NCI-H146 treated with DMSO at 0.1 percent for 48 hours (cell line): Measurements from ENCODE around the gene HOXC10.

Source experiments
- DNase-seq: peaks from one replicate; lab custom pipeline; 2025; ENCODE audit not compliant: unreplicated experiment; lab: John Stamatoyannopoulos, UW

Gene HOXC10

DNA sequence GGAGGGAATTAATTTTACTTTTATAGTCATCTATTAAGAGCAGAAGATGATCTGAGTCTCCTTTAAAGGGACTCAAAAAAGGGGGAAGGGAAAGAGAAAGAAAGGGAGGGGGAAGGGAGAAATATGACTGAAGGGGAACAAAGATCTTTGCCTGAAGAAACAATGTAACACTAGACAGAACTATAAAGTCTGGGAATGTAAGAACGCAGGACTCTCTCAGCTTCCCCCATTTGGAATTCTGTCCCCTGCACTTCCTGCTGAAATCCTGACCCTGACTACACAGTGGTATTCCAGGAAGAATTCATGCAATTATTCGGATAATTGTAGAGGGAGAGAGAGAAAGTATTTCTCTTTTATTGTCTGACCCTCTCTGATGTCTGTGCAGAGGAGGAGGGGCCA is 20.6 kb upstream of the HOXC10 start:
- no peak for DNase-seq

DNA sequence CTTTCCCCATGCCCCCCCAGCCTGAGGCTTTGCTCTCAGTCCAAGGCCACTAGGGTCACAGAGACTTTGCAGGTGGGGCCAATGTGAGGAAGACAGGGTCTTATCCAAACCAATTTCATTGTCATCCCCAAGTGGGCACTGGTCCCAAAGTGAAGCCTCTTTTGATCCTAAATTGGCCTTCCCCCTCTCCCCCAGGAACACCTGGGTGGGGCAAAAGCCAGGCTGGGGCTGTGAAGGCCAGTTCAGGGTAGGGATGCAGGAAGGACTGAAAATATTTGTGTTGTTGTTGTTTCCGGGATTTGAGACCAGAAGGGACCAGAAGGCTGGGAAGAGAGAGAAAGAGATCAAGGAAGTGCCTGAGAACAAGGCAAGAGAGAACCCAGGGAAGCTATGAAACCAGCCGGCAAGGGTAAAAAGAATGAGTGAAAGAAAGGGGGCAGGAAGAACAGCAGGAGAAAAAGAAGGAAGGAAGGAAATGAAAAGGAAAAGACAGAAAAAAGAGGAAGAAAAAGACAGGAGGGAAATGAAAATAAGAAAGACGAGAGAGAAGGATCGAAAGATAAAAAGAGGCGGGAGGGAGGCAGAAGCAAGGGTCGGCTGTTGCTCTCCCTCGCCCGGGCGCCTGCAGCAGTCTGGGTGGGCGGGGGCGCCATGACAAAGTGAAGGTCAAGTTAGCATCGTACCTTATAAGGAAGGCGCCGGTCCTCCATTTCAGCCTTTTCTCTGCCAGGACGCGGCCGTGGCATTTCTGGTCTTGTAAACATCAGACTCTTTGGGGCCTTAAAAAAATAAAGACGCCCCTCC is 19.5 kb upstream of the HOXC10 start:
- DNase-seq, result no peak

DNA sequence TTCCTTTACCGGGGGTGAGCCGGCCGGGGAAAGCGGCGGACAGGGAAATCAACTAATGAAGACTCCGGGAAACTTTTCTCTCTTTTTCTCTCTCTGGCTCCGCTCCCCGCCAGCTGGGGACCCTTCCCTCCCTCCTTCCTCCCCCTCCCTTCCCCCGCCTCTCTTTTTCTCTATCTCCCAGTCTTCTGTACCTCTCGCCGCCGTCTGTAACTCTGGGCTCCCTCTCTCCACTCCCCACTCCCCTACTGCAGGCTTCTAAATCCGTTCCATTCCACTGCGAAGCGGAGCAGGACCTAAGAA is 18.9 kb upstream of the HOXC10 start:
- no peak for DNase-seq

DNA sequence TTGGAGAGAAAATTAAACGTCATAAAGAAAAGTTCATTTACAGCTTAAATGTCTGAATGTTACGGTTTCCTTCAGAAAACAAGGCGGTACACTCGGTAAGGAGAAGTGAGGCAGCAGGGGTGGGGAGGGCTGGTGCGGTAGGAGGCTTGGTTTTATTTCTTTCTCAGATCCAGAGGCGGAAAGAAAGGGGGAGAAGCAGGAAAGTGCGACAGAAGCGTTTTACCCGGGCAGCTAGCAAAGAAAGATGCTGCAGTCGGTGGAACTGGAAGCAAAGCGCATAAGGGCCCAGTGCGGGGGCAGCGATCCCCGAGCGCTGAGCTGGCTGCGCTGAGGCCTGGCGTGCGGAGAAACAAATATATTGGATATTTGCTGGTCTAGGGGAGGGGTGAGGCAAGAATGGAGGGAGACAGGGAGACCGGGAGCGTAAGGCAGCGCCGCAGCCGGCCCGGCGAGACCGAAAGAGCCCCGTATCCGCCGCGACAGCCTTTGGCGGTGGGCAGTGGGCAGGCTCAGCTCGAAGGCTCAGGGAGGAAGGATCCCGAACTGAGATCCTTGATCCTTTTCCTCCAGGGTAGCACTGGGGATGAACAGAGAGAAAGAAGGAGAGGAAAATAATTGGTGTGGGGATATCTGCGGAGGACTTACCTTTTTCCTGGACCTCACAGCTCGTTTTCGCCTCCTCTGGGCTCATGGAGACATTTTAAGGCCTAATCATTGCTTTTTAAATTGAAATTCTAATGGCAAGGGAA is 18.4 kb upstream of the HOXC10 start:
- no peak for DNase-seq

DNA sequence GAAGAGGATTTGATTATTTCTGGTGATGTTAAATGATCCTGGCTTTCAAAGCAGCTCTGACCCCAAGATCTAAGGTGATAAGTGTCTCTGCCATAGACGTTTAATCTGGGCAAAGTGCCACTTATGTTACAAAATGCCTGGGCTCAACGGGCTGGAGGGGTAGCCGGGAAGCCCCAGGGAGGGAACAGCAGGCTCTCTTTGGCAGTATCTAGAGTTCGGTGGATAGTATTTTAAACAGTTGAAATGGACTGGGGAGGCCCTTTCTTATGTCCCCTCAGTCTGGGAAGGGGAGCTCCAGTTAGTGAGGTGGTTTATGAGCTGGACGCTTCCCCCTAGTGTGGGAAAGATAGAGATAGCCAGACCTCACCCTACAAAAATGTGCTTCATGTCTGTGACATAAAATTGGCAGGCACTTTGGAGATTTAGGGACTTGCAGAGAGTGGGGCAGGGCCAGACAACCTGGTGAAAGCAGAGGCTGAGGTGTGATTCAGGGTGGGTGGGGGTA is 17.5 kb upstream of the HOXC10 start:
- DNase-seq, result no peak

DNA sequence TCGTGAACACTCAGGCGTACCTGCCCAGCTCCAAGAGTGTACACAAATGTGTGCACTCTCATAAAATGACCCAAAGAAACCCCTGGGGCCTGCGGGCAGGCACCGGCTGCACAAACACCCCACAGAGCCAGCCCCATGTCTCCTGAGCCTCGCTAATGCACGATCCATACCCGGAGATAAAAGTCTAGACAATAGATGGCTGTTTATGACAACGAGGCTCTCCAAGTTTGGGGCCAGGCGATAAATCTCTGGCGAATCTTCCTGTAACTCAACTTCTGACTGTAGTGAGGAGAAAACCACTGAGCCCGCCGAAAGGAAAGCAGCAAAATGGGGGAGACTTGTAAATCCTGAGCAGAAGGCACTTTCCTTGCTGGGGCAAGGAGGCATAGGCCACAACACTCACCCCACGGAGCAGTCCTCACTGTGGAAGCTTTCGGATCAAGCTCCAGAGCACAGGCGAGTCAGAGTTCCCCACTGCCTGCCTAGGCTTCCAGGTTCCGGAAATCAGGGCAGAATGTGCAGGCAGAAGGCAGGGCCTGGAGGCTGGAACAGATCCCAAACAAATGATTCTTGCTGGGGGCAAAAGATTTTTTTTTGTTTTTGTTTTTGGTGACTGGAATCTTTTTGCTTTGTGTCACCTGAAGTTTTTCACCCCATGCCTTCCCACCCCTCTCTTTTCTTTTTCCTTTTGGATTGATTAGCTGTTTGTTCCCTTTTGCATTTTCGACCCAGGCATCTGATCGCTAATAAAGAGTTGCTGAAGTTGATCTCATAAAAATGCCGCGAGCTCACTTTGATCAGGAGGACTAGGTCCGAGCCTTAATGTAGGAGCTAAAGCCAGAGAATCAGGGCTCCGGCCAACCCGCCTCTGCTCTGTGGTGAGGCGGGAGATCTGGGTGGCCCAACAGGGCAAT is 16.5 kb upstream of the HOXC10 start:
- DNase-seq, result no peak

DNA sequence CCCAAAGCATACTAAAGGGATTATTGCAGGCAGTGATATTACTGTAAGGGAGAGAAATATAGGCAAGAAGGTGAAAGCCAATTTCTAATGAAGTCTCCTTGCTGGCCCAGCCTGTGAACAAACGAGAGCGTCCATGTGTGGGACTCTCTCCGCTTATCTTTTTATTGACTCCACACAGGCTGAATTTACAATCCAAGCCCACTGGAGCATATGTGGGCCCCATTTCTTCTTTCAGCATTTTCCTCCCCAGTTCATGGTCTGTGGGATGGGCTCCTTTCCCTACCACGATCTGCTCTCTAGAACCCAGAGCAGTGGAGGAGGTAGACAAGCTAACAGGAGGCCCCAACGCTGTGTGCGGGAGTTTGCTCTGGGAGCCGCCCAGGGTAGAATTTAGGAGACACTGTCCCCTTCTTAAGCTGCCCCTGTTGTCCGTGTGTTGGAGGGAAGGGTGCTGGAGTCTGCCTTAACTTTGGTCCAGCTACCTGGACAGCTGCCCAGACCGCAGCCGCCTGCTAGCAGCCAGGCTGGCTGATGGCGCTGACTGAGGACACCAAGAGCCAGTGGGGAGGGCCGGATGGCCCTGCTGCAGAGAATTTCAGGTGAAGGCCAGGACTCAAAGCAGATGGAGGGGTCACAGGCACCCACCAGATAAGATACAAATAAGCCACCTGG is 15.2 kb upstream of the HOXC10 start:
- no peak for DNase-seq

DNA sequence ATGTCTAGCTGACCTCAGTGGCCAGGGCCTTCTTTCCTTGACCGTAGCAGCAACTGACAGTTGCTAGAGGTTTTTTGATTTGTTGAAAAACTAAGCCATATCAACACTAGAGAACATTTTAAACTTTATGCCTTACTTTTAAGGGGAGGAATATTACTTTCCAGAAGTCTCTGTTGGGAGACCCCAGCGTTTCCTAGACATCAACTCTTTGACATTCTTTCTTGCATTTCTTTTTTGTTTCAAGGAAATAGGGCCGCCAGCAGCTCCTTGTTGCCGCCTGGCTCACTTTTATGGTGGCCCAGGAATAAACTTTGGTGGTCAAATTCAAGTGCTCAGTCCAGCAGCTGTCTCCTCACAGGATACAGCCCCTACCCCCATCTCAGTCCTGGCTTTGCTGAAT is 14.5 kb upstream of the HOXC10 start:
- no peak for DNase-seq

DNA sequence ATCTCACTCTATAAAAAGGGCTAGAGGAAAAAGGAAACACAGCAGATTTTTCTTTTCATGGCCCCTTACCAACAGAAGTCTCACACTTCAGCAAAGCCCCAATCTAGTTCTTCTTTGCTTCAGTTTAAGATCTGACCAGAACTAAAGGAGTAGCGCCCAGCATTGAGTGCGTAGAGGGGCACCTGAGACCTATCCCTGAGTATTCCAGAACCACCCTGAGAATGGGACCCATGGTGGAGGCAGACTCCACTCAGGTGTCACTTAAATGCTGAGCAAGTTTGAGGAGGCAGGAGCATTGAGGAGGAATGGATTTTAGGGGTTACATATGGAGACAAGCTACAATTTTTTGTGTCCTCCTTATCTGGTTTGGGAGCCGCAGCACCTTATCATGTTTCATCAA is 13.8 kb upstream of the HOXC10 start:
- no peak for DNase-seq

DNA sequence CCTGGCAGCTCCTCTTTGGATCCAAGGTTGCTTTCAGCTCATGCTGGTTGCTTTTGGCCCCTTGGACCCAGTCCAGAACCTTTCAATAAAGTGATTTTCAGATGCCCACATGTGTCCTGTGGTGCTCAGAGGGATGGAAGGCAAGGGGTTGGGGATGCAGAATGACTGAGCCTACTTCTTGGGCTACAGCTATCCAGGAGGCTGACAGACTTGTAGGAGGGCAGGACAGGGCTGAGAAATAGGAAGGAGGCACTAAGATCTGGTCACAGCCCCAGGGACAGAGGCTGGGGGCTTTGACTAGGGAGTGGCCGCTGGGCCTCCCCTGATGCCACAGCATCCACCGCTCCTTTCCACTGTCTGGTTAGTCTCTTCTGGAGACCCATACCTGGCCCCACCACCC is 13.3 kb upstream of the HOXC10 start:
- DNase-seq, result no peak

DNA sequence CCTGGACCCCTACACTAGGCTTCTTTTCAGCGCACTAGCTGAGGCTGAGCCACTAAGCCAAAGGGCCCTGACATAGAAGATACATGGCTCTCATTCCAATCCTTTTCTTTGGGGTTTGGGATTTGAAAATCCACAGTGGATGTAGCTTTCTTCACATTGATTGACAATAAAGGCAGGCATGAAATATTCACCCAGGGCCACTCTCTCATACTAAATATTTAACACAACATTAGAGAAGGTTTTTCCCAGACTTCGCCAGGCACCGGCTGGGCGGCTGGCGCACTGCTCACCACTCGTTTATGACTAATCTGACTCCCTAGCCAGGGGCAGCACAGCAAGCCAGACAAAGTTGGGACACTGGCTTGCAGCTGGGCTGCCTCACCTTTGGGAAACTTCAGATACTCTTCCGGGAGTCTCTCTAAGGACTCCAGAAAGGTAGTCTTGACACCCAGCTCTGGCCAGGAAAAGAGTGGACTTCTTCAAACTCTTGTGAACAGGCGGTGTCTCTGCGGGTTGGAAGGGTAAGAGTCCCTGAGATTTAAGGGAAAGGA is 12.7 kb upstream of the HOXC10 start:
- no peak for DNase-seq

DNA sequence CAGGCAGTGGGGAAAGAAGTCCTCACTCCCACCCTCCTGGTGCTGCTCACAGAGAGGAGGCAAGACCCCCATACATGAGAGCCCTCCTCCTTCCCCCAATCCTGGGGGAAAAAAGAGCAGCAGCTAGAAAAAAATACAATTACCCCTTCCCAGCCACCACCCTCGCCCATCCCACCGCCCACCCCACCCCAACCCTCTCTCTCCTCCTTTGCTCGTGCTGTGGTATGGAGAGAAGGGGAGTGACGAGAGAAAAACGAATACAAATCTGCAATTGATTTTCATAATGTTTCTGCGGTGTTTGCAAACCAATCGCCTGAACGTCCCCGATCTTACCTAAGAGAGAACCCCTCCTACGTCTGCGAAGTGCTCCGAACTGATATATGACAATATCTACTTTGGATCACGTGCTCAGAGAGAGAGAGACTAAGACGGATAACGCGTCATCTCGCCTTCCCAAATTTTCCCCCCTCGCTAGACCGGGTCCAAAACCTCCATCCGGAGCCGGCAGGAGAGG is 12.2 kb upstream of the HOXC10 start, which contains the start of gene HOXC11:
HOXC11 (plus strand) TSS at position 405 of the 514 bp plus-strand sequence. CDS start 116 bp downstream, outside the sequence.
- DNase-seq, result no peak

DNA sequence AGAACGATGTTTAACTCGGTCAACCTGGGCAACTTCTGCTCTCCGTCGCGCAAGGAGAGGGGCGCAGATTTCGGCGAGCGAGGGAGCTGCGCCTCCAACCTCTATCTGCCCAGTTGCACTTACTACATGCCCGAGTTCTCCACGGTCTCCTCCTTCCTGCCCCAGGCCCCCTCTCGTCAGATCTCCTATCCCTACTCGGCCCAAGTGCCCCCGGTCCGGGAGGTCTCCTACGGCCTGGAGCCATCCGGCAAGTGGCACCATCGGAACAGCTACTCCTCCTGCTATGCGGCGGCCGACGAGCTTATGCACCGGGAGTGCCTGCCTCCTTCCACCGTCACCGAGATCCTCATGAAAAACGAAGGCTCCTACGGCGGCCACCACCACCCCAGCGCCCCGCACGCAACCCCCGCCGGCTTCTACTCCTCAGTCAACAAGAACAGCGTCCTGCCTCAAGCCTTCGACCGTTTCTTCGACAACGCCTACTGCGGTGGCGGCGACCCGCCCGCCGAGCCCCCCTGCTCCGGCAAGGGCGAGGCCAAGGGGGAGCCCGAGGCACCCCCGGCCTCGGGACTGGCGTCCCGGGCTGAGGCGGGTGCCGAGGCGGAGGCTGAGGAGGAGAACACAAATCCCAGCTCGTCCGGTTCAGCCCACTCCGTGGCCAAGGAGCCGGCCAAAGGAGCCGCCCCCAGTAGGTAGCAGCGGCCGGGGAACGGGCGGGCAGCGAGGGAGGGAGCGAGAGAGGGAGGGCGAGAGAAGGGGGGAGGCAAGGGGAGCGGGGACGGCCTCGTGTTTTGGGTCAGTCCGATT is 11.5 kb upstream of the HOXC10 start:
- DNase-seq, result no peak

DNA sequence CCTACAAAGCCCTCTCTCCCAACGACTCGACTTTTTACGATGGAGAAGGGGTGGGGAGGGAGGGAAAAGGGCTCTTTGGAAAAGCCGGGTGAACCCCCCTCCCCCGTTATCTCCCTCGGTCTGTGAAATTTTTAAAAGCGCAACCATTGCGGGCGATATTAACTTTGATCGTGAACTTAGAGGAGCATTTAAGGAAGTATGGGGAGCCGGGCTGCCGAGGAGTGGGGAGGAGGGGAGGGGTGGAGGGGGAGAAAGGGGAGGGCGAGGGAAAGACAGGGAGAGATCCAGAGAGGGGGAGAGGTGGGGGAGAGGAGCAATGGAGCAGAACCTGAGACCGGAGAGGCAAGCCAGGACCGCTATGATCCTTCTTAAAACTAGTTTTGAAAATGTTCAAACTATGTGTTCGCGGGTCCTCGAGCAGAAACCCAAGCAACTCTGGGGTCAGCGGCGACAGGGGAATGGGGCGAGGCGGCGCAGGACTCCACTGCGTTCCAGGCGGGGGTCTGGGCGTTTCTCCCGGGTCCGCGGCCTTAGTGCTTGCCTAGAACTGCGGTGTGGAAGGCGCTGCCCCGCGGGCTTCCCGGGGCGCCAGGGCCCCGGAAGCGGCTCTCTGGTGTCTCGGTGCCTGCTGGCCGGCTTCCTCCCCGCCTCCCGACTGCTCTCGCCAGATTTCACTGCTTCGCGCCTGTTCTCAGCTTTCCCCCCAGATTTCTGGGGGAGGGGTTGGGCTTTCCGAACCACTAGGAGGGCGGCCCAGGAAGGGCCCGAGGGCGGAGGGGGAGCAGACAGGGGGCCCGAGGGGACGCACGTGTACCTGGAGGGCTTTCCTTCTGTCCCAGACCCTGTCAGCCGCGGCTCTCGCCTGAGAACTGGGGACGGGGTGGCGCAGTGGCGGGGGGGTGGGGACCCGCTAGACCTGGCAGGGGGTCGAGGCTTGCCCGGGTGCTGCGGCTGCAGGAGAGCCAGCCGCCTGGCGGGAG is 10.6 kb upstream of the HOXC10 start, which contains the start of gene HOTAIR:
HOTAIR (minus strand) TSS at position 871 of the 980 bp plus-strand sequence.
- no peak for DNase-seq

DNA sequence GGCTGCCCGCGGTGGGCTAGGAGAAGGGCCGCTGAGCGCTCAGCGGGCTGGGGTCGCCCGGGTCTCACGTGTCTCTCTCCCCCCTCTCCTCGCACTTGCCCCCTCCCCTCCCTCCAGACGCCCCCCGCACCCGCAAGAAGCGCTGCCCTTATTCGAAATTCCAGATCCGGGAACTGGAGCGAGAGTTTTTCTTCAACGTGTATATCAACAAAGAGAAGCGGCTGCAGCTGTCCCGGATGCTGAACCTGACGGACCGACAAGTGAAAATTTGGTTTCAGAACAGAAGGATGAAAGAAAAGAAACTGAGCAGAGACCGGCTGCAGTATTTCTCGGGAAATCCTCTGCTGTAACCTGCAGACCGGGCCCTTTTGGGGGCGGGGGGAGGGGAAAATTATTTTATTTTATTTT is 9.9 kb upstream of the HOXC10 start:
- DNase-seq, result no peak

DNA sequence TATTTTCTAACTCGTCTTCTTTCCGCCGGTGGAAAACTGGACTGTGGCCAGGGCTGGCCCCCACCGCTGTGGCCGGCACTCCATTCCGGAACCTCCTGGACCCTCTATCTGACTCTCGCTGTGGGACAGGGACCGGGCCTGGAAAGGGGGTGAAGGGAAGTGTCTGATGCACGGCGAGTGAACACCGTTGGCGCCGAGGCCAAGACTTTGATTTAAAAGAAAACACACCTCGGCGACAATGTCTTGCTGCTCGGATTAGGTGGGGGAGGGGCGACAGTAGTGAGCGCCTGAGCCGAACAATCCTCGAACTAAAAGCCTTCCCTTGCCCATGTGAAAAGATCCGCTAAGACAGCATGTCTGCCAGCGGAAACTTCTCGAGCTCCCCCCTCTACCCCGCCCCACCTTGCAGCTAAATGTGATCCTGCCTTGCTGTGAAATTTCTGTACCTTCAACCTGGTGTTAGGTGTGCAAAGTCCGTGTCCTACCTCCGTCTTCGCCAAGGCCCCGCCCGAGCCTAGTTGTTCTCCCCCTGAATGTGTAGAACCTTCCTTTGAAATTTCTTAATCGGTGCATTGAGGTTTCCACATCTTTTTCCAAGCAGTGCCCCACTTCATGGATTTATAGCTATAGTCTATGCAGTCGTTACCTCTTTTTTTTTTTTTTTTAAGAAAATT is 9.3 kb upstream of the HOXC10 start:
- DNase-seq, result no peak

DNA sequence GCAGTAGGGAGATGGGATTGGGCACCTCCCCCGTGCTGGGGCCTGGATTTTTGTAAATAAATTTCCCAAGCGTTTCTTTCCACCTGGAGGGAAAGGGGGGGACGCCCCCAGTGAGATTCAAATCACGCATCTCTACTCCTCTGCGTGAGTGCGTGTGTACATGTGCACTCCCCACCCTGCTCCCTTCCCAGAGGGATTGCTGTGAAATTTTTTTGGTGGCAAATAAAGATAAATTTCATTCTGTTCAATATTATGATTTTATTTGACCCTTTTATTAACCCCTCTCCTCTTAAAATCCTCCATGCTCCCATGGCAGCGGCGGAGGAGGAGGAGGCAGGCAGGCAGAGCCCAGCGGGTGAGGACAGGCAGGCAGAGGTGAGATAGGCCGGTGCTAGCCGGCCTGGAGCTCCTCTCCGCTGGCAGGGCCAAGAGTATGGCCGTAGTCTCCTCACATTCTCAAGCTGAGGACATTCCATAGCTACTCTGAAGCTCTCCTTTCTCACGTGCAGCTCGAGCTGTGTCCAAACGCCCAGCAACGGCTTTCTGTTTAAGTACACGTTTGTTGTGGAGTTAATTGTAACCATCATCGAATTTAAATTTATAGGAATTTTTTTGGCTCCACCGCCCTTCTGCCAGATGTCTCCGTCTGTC is 8.6 kb upstream of the HOXC10 start:
- DNase-seq, result no peak
